Subcutaneous adipose tissue (tissue), 4 donors: ENCODE measurements around the gene VEGFC. TPM values are rescaled to one million over a fixed set of nuclear protein-coding genes. Genes with fewer than 3 reads are reported as not detected.

Experiments used
- CTCF ChIP-seq: fragments of 450-650 bp; IDR thresholded peaks from one replicate; pipeline ENCODE4 v1.5.1; 2016; ENCODE audit warnings: low read depth, mild to moderate bottlenecking, control low read depth, antibody characterized with exemption, moderate library complexity
- total RNA-seq, 4 donors: library from RNA; depleted of rRNA; stranded (reverse); fragments of >200 nt; gene quantifications; one replicate each; pipeline ENCODE4 v1.1.0, GENCODE V29; 2016

The VEGFC gene
- total RNA-seq, 4 donors from 2014 or later = 12.6 to 25.4 (median 14.4) TPM

GRCh38 chr4:176795441-176795840 lies 2.7 kb upstream of the VEGFC start:
- TF ChIP-seq CTCF = no peak

DNA sequence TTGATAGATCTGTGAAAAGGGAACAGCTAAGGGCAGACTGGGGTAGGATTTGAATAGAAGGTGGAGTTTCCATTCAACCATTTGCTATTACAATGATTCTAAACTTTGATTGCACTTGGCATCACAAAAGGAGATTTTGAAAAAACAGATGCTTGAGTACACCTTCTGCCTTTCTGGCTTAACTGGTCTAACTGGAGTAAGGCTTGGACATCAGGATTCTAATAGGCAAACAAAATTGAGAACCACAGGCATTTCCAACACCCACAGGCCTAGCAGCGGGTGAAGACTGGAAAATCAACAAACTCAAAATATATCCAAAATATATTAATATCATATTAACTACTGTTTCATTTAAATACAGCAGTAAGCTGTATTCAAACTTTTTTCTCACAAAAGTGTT lies 1.9 kb upstream of the VEGFC start:
- TF ChIP-seq CTCF = no peak

GRCh38 chr4:176794151-176794550 lies 1.4 kb upstream of the VEGFC start:
- TF ChIP-seq CTCF = no peak

GRCh38 chr4:176793060-176793605 lies 411 bp upstream of the VEGFC start:
- TF ChIP-seq CTCF = no peak

DNA sequence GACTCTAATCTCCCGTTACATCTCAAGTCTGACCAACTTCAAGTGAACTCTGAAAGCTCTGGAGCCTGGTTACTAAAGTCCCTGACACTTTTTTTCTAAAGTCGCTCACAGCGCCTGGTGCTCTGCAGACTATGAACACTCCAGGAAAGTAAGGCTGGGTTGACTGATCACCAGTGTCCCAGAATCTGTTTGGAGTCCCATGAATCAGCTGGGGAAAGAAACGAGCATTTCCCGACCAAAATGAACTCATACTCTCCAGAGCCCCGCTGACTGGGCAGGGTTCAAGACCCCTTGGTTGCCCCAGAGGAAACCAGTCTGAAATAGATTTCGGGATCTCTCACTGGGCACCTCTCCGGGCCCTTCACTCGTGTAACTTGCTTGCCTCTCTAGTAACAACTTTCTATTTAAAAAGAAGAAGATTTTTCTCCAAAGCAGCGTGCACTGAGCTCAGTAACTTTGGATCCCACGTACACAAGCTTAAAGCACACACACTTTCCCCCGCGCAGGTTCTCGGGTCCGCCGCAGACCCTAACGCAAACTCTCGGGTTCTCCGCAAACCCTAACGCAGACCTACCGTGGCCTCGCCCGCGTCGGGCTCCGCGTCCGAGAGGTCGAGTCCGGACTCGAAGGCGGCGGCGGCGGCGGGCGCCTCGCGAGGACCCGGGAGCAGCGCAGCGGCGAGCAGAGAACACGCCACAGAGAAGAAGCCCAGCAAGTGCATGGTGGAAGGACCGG lies 964 bp downstream of the VEGFC start:
- TF ChIP-seq CTCF = no peak

GRCh38 chr4:176790398-176790797 lies 2.3 kb downstream of the VEGFC start:
- TF ChIP-seq CTCF = no peak

- TF ChIP-seq CTCF = no peak
Measured at GRCh38 chr4:176789955-176790354, 2.8 kb downstream of the VEGFC start.
